Ureter (tissue), 1 donor: ENCODE results near the gene DUSP9. TPM values are rescaled to one million over a fixed set of nuclear protein-coding genes. Genes with fewer than 3 reads are reported as not detected.
"Not testable (repeated sequence)": the region's sequence is repeated elsewhere in the genome, so short reads cannot be mapped to it uniquely, and the experiment has no call there.

Experiments
- DNase-seq: peaks from one replicate; pipeline ENCODE4 v3.0.0-alpha.2; 2020; ENCODE audit warnings: low spot score
- total RNA-seq: library from RNA; stranded (reverse); gene quantifications from one replicate; pipeline ENCODE4 v1.2.4, GENCODE V29; 2023
- donor health status: DM: yes; HTN: yes; CAD: no.

The DUSP9 gene
- total RNA-seq, 1 donor from 2014 or later, result 2.7 TPM

- no peak for DNase-seq
Observed at GRCh38 chrX:153670748-153671588, 24.0 kb downstream of the DUSP9 start.

GRCh38 chrX:153671589-153672530 is 24.9 kb downstream of the DUSP9 start:
- no peak for DNase-seq

- no peak for DNase-seq
Observed at GRCh38 chrX:153672531-153673427, 25.8 kb downstream of the DUSP9 start.

DNA sequence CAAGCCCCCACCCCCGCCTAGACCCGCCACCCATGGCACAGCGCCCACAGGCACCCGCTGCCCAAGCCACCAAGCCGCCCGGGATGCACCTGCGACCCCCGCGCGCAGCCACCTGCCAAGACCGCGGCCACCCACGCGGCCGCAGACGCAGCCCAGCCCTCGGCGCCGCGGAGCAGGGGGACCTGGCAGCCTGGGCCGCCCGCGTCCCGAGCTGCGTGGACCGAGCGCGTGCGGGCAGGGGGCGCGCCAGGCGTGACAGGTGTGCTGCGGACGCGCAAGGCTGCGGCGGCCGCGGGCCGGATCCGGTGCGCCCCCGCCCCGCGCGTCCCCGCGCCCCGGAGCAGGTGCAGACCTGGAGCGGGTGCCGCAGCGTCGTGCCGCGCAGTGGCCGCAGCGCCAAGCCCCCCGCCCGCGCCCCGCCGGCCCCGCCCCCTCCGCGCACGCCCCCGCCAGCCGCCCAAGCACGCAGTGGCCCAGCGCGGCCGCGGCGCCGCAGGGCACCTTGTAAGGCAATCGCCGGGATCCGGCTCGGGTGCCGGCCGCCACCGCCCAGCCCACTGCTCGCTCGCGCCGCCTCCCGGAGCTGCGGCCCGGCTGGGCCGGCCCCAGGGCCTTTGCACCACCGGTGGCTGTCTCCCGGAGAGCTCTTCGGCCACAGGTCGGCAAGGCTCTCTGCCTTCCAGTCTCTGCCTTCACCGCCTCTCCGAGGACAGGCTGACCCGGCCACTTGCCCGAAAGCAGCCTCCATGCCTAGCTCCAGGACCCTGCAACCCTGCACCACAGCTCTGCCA is 26.6 kb downstream of the DUSP9 start, which contains the start of gene PNCK:
TSS of gene PNCK (minus strand) at position 386 of the 791 bp plus-strand sequence. CDS start 737 bp downstream, outside the sequence.
- no peak for DNase-seq

DNA sequence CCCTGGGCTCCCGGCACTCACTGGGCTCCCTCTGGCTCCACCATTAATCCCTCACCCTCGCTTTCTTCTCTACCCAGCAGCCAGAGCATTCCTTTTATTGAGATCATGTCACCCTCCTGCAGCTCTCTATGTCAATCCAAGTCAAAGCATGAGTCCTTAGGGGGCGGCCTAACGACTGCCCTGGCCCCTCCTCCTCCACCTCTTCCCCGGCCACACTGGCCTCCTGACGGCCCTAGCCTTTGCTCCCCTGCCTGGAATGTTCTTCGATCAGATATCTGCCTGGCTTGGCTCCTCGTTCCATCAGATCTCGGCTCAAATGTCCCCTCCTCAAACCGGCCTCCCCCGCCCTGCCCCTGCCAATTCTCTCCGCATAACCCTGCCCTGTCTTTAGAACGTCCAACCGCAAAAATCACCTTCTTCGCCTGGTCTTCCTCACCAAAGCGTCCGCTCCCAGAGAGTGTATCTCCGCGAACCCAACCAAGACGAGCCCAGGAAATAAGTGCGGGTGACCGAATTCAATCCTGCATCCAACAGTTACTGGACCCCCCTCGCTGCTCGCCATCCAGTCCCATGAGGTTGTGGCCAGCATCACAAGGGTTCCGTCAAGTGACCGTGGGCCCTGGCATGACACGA is 27.3 kb downstream of the DUSP9 start:
- DNase-seq, result no peak

DNA sequence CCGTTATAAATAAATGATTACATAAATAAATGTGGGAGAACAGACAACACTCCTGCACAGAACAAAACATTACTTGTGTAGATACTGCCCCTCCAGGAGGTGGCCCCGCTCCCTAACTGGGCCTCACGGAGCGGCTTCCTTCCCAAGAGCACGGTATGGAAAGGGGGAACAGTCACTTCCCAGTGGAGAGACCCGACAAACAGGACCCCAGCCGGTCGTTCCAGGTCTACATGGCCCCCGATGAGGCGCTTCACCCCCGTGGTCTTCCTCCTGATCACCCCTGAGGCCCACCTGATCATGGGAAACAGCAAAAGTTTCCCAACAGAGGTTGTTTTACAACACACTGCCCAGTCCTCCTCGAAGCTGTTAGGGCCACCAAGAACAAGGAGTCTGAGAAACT is 34.2 kb downstream of the DUSP9 start:
- DNase-seq, result peak; percentile 36

DNA sequence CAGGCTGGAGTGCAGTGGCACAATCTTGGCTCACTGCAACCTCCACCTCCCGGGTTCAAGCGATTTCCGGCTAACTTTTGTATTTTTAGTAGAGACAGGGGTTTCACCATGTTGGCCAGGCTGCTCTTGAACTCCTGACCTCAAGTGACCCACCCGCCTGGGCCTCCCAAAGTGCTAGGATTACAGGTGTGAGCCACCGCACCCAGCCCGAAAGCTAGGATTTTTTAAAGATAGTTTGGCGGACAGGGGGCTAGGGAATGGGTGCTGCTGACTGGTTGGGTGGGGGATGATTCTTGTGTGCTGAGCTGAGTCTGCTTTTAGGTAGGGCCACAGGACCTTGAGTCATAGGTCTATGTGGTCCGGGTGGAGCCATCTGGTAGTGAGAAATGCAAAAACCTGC is 36.5 kb downstream of the DUSP9 start:
- DNase-seq, result not testable (repeated sequence)

GRCh38 chrX:153684467-153685155 is 37.6 kb downstream of the DUSP9 start:
- DNase-seq, result no peak

DNA sequence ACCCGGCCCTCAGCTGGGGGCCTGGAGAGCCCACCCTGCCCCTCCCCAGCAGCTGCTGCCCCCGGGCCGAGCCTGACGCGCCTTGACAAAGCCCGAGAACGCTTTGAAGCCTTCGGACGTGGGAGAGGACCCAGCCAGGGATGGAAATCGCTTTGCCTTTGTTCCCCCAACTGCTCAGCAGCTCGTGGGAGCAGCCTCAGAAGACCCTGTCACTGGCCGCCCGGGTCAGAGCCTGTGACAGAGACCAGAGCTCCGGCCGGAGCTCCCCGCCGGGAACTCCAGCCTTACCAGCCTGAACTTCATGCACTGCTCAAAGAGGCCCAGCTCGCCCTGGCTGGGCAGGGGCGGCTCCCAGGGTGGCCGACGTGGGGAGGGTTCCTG is 38.1 kb downstream of the DUSP9 start:
- DNase-seq, result no peak

GRCh38 chrX:153685751-153686696 is 39.0 kb downstream of the DUSP9 start:
- no peak for DNase-seq

DNA sequence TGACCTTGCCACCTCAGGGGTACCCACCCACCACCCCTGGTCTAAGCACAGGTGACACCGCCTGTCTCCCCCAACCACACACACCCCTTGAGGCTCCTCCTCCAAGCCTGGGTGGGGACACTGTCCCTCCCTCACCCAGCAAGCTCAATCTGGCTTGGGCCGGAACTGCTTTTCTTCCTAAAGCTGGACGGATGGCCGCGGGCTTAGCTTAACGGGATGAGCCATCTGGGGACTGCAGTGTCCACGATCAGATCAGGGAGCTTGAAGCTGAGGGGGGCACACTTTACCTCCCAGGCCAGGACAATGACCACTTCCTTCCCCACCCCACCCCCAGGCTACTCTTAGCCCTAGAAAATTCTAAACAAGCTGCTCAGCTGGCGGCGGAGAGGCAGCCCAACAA is 39.7 kb downstream of the DUSP9 start:
- no peak for DNase-seq

DNA sequence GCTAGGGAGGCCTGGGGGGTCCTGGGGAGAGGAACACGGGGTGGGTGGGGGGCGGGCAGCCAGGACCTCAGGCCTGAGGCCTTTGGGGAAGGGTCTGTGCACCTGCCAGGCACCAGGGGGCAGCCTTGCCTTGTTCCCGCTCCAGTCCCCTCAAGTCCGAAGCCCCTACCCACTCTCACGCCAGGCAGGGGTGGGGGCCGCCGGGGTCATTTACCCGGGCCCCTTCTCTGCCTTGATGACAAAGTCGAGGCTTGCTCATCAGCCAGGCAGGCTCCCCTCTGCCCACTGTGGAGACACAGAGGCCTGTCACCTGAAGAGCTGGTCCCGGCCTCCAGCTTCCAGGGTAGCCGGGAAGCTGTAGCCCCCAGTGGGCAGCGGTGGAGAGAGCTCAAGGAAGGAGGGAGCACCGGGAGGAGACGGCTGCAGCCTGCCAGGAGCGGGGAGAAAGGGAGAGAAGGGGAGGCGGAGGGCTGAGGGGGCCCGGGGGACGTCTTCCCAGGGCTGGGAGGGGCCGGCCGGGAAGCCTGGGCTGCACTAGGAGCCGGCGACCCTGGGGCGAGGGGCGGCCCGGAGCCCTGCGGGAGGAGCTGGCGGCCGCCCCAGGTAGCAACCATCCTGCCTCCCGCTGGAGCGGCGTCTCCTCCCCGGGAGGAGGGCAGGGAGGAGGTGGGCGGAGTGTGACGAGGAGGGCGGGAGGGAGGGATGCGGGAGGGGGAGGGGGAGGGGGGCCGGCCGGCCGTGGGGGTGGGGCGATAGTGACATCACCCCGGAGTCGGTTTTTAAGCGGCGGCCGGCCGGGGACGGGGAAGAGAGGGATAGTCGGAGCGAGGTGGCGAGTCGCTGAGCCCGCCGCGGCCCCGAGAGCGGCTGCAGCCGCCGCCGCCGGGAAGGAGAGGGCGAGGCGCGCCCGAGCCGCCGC is 40.4 kb downstream of the DUSP9 start, which contains the start of gene SLC6A8:
TSS of gene SLC6A8 (plus strand) at position 806 of the 919 bp plus-strand sequence. CDS start 649 bp downstream, outside the sequence.
- DNase-seq, result peak; percentile 73

GRCh38 chrX:153688071-153688470 is 41.1 kb downstream of the DUSP9 start:
- DNase-seq, result no peak

- DNase-seq, result no peak
Observed at GRCh38 chrX:153688506-153688905, 41.5 kb downstream of the DUSP9 start.

DNA sequence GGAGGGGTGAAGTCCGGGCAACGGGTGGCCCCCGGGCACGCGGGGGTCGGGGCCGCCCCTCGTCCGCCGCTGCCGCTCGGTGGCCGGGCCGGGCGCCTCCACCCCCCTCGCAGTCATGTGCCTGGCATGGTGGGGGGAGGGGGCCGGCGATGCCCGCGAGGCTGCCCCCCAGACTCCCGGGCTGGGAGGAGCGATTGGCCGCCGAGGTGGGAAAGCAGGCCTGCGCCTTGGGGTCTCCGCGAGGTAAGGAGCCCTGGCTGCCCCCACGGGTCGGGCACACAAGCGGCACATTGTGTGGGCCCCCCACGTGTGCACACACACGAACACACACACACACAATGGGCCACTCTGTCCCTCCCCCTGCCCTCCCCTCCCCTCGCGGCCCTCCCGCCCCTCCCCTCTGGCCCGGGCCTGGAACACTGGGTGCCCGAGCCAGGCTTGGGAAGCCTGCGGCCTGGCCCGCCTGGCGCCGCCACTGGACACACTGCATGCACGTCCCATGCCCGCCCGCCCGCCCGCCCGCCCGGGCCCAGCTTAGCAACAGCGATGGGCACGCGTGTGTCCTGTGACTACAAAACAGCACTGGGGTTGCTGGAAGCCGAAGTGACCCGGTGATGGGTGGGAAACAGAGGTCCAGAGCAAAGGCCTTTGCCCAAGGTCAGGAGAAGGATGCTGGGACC is 42.0 kb downstream of the DUSP9 start:
- no peak for DNase-seq

GRCh38 chrX:153689654-153690465 is 42.9 kb downstream of the DUSP9 start:
- DNase-seq, result no peak
